GM21576 (cell line): ENCODE results near the gene ADGRF3.
"Not testable (repeated sequence)": the region's sequence is repeated elsewhere in the genome, so short reads cannot be mapped to it uniquely, and the experiment has no call there.

Experiments
- ATAC-seq: cut with Tn5 transposase; IDR thresholded peaks from one replicate; pipeline ENCODE4 v1.9.1; 2021; ENCODE audit warnings: mild to moderate bottlenecking, moderate library complexity; ENCODE audit not compliant: unreplicated experiment

The ADGRF3 gene

GRCh38 chr2:26283606-26284005, 63.0 kb downstream of the ADGRF3 start:
- no peak for ATAC-seq

DNA sequence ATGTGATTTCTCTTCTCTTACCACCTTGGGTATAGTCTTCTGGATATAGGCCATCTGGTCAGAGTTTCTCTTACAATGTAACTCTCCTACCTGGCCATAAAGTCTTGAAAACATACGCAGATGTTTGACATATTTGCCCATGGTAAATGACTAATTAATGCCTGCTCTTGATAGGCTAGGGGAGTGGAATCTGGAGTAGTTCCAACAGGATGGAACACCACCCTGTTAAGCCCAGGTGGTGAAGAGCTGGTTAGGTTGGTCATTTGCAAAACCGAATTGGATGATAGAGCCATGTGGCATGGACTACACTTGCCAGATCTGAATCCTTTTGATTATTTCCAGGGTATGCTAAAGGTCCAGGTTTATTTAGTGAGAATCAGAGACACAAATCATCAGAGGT, 65.4 kb downstream of the ADGRF3 start:
- no peak for ATAC-seq

DNA sequence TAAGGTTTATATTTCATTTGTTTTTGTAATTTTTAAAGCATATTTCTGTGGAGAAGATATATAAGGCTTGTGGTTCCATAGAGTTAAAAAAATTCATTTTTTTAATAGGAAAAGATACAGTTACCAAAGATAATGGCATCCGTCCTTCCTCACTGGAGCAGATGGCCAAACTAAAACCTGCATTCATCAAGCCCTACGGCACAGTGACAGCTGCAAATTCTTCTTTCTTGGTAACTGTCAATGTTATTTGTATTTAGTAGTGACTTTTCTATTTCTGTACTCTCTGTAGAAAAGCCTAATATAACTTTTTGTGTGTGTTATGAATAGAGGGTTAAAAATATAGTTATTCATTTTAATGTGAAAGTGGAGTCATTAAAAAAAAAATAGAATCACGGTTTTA, 66.7 kb downstream of the ADGRF3 start:
- ATAC-seq: no peak

DNA sequence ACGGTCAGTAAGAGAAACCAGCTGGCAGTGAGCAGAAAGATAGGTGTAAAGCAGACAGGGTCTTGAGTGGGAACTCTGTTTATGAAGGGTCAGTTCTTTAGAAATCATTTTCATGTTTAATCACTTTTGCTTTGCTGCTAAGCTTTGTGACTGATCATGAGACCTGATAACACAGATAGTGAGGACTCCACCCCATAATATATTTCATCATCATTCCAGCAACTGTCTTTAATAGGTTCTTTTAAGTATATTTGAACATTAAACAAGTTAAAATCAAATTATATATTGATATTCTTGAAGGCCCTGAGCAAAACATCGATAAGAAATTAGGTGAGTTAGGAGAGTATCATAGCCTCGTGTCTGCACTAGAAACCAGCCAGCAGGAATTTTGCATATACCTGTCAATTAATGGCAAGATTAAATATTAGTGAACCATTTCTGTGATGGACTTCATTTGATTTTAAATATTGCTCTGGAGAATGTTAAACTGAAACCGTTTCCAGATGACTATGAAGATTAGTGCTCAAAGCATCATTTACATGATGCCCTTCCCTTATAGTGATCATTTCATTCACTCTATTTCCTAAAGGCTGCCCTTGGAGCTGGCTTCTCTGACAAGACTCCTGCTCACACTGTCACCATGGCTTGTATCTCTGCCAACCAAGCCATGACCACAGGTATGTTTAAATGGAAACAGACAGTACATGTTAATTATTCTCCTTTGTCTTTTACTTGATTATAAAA, 69.9 kb downstream of the ADGRF3 start:
- ATAC-seq: no peak

DNA sequence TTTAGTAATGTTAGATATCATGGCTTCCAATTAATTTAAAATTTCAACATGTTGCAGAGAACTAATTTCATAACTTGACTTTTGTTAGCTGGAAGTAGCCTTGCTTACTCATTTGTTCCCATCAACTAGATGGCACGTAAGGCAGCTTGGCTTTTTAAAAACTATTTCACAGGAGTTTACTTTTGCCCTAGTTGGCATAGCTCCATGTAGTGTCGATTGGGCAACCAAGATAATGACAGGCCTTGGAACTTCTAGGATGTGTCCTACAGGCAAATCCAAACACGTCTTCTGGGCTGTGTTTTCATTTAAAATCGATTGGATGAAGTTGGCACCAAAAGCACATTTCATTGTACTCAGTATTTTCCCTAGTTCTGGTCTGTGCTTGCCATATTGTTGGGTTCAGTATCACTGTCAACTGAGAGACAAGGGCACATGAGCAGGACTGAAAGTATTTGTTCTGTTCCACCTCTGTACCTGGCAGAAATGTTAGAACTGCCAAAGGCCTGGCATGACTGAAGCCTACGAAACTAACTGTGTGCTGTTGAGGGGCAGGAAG, 72.5 kb downstream of the ADGRF3 start:
- ATAC-seq: no peak

DNA sequence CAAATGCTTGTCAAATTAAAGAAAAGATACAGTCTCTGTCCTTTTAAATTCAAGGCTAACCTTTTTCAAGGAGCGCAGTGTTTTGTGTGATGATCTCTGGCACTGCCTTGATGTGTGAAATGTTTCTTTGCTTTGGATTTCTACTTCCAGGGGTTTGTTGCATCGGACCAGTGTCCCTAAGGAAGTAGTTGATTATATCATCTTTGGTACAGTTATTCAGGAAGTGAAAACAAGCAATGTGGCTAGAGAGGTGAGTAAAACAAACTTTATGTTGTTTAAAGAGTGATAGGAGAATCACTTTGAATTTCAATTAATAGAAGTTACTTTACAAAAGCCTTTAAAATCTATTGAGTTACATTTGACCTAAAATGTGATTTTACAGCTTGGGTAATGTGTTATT, 73.1 kb downstream of the ADGRF3 start:
- ATAC-seq: no peak

GRCh38 chr2:26270373-26270772, 76.2 kb downstream of the ADGRF3 start:
- ATAC-seq: no peak

- ATAC-seq: no peak
These were observed 76.9 kb downstream of the ADGRF3 start for GRCh38 chr2:26269571-26270158.

DNA sequence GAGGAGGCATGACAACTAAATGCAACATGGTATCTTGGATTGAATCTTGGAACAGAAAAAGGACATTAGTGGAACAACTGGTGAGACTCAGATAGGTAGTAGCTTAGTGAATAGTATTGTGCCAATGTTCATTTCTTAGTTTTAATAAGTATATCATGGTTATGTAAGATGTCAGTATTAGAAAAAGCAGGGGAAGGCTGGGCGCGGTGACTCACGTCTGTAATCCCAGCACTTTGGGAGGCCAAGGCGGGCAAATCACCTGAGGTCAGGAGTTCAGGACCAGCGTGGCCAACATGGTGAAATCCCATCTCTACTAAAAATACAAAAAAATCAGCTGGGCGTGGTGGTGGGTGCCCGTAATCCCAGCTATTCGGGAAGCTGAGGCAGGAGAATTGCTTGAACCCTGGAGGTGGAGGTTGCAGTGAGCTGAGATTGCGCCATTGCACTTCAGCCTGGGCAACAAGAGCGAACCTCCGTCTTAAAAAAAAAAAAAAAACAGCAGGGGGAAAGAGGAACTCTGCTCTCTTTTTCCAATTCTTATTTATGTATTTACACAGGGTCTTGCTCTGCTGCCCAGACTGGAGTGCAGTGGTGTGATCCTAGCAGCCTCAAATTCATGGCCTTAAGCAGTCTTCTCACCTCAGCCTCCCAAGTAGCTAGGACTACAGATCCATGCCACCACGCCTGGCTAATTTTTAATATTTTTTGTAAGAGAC, 77.8 kb downstream of the ADGRF3 start:
- ATAC-seq: not testable (repeated sequence)

- no peak for ATAC-seq
These were observed 78.4 kb downstream of the ADGRF3 start for GRCh38 chr2:26268213-26268612.

- not testable (repeated sequence) for ATAC-seq
These were observed 87.8 kb downstream of the ADGRF3 start for GRCh38 chr2:26258836-26259235.
